LNCaP clone FGC (cell line): ENCODE results near the gene PLD1.

ENCODE experiments used
- DNase-seq: peaks from one replicate; pipeline ENCODE4 v3.0.0-alpha.2; 2011; ENCODE audit warnings: low read depth
- H3K4me3 ChIP-seq: 2 replicates; pipeline ENCODE4 v1.5.1; 2011; ENCODE audit warnings: mild to moderate bottlenecking, low read depth, low read length, control low read depth
- TF ChIP-seq, protein P1 (sequence below): IDR thresholded peaks from 2 replicates; pipeline ENCODE4 v1.5.1; 2012; ENCODE audit warnings: mild to moderate bottlenecking; ENCODE audit not compliant: control insufficient read depth, insufficient read depth; ENCODE audit errors: extremely low read depth

Gene PLD1

GRCh38 chr3:171825222-171825828, 15.0 kb upstream of the PLD1 start:
- DNase-seq = no peak
- no peak overlapping the region for H3K4me3 ChIP-seq
- TF ChIP-seq, protein P1, sequence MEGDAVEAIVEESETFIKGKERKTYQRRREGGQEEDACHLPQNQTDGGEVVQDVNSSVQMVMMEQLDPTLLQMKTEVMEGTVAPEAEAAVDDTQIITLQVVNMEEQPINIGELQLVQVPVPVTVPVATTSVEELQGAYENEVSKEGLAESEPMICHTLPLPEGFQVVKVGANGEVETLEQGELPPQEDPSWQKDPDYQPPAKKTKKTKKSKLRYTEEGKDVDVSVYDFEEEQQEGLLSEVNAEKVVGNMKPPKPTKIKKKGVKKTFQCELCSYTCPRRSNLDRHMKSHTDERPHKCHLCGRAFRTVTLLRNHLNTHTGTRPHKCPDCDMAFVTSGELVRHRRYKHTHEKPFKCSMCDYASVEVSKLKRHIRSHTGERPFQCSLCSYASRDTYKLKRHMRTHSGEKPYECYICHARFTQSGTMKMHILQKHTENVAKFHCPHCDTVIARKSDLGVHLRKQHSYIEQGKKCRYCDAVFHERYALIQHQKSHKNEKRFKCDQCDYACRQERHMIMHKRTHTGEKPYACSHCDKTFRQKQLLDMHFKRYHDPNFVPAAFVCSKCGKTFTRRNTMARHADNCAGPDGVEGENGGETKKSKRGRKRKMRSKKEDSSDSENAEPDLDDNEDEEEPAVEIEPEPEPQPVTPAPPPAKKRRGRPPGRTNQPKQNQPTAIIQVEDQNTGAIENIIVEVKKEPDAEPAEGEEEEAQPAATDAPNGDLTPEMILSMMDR = no peak

- DNase-seq = no peak
- TF ChIP-seq, protein P1 = no peak
- no peak overlapping the region for H3K4me3 ChIP-seq
Measured at GRCh38 chr3:171824824-171825221, 14.5 kb upstream of the PLD1 start.

GRCh38 chr3:171824116-171824515, 13.8 kb upstream of the PLD1 start:
- TF ChIP-seq, protein P1 = no peak
- H3K4me3 ChIP-seq = no peak overlapping the region
- DNase-seq = no peak

GRCh38 chr3:171822431-171823106, 12.3 kb upstream of the PLD1 start:
- no peak overlapping the region for H3K4me3 ChIP-seq
- TF ChIP-seq, protein P1 = no peak
- DNase-seq = no peak

- no peak for DNase-seq
- TF ChIP-seq, protein P1 = no peak
- no peak overlapping the region for H3K4me3 ChIP-seq
Measured at GRCh38 chr3:171821778-171822358, 11.6 kb upstream of the PLD1 start.

DNA sequence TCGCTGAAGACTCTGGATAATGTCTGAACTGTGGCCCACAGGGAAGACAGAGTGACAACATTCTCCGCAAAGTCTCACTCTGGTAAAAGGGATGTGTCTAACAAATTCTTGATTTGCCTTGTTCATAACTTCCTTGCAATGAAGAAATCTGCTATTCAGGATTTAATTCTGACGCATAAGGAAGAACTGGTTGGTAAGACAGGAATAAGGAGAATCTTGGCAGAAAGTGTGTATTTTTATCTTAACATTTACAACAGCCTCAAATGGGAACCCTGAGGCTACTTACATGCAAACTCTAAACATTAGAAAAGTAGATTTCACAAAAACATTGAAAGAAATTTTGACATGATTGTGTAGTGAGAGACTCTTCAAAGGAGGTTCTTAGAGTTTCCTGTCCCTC, 10.8 kb upstream of the PLD1 start:
- no peak for DNase-seq
- no peak overlapping the region for H3K4me3 ChIP-seq
- TF ChIP-seq, protein P1 = no peak
